GM11168 (cell line): ENCODE data around the gene C10orf90.

ENCODE experiments used
- in situ Hi-C: fragments of 300-500 bp; cut with MboI; formaldehyde crosslinking; loops from one replicate; pipeline ENCODE4 v1.12.0; 2022; ENCODE audit warnings: low sequenced_read_pairs; ENCODE audit not compliant: unreplicated experiment

Gene C10orf90

GRCh38 chr10:126674741-126675515, 4.4 kb upstream of the C10orf90 start:
- in situ Hi-C loops, result no loop called here

DNA sequence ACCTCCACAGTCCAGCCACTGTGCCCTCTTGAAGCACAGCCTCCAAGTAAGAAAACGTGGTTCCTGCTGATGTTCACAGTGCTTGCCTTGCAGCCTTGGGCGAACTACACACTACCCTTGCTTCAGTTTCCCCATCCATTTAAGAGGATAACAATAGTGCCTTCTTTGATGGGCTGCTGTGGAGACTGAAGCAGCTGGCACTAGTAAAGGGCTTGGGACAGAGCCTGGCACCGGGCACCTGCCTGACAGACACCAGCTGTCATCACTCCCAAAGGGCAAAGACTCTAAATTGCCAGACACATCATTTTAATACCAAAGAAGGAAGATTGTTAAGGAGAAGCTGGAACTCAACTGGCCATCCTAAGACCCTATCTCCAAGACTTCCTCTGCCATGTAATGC, 3.1 kb upstream of the C10orf90 start:
- in situ Hi-C loops, result no loop called here

- in situ Hi-C loops, result no loop called here
Observed at GRCh38 chr10:126671402-126671975, 996 bp upstream of the C10orf90 start.

DNA sequence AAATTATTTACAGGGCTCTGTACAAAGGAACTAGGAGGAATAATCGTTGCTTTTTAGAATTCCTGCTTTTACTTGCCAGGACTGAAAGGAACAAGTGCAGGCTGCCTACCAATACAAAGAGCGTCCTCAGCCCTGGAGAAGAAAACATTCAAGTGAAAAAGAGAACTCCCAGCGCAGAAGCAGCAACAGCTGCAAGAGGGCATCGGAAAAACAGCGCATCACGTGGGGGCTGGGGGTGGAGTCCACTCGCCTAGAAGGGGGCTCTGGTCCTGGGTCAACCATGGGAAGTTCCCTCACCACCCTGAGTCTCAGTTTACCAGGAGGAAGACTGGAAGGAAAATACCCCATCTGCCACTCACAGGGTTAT, 385 bp upstream of the C10orf90 start:
- in situ Hi-C loops, result no loop called here

GRCh38 chr10:126669168-126669567, 1.3 kb downstream of the C10orf90 start:
- in situ Hi-C loops, result no loop called here

DNA sequence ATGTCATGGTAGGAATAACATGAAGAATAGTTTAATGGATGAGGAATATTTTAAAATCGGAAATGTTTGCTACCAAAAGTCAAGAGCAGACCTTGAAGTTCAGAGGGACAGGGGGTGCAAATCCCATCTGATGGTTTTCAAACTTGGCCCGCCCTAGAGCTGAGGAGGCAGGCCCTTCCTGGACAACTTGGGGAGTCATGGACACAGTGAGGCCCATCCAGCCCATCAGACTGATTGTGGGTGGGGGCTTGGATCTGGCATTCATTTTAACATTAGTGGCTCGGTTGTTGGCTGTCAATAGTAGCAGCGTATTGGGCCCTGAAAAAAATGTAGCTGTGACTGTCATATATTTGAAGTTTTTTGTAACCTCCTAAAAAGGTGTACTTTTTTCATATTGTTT, 2.0 kb downstream of the C10orf90 start:
- in situ Hi-C loops, result no loop called here

GRCh38 chr10:126667568-126667967, 2.9 kb downstream of the C10orf90 start:
- in situ Hi-C loops, result no loop called here

GRCh38 chr10:126665207-126665606, 5.3 kb downstream of the C10orf90 start:
- in situ Hi-C loops, result no loop called here

GRCh38 chr10:126663880-126664279, 6.6 kb downstream of the C10orf90 start:
- in situ Hi-C loops, result no loop called here

GRCh38 chr10:126663328-126663727, 7.2 kb downstream of the C10orf90 start:
- in situ Hi-C loops, result no loop called here

DNA sequence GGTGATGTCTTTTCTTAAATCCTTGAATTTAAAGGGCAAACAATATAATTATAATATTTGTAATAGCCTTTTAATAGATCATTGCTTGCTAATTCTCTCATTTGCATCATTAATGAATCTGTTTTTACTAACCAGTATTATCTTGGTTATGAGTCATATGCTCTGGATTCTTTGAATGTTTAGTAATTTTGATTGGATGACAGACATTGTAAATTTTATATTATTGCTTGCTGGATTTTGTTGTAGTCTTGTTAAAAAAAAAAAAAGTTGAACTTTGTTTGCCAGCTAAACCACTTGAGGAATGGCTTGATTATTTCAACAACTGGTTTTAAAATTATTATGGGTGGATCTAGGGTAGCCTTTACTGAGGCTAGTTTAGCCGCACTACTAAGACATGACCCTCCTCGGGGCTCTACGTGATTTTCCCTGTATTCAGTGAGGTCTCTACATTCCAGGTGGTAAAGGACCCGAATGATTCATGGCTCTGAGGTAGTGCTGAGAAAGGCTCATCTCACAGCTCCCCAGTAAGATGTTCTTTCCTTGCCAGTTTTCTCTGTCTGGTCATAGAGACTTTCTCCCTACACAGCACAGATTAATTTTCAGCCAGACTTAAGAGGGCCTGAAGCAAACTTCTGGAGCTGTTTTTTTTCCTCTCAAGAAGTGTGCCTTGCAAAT, 8.5 kb downstream of the C10orf90 start:
- in situ Hi-C loops, result no loop called here

DNA sequence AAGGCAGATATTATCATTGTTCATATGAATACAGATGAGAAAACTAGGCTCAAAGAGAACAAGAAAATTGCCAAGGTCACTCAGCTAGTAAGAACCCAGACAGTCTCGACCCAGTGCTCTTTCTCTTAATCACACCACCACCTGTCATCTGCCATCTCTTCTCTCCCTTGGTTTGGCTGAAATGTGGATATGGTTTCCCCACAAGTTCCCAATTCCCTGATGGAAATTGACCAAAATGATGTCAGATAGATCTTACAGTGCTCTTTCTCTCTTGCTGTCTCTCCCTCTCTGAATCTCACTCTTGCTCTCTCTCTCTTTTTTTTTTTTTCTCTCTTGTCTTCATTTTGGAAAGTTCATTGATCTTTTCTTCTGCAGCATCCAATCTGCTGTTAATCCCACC, 9.1 kb downstream of the C10orf90 start:
- in situ Hi-C loops, result no loop called here

DNA sequence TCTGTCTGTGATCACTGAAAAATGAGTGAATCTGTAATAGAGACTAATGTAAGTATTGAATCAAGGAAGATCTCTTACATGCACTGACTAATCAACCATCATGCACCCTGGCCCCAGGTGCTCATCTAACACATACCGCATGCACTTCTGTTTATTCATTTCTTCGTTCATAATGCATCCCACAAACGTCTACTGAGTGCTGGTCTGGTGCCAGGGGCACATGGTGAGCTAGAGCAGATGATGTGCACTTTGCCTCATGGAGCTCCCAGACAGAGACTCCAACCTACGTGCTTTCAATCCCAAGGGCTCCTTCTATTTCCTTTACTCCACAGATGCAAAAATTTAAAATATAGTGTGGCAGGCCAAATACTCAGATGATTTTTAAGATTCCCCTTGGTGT, 10.7 kb downstream of the C10orf90 start:
- in situ Hi-C loops, result no loop called here

DNA sequence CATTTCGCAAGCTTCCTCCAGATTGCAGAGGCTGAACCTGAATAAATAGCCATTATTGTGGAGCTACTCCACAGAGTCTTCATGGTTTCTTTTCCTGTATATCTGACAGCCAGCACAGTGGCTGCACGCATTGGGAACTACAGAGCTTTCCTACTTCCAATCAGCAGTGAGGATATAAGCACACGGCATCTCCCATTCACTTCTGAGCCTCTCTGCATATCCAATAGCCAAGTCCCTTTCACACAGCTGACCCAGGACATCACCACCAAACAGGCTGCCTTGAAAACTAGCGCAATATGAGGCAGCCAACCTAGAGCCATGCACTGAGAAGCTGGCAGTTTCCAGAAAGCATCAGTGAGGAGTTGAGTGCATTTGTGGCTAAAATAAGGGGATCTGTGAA, 11.6 kb downstream of the C10orf90 start:
- in situ Hi-C loops, result no loop called here

GRCh38 chr10:126654579-126654978, 15.9 kb downstream of the C10orf90 start:
- in situ Hi-C loops, result no loop called here

DNA sequence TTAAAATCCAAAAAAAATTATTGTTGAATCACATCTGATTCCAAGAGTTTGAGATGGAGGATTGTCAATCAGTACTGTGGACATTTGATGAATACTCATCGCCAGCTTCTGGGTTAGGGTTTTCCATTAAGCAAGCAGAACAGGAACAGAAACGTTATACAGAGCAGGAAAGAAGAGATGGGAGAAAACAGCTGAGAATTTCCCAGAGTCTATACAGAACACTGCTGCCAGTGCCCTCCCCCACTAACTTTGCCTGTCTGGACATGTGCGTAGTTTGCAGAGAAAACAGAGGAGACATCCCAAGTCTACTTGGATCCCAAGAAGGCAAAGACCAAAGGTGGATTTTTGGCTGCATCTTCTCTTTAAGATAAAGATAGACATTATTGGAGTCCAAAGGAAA, 19.0 kb downstream of the C10orf90 start:
- in situ Hi-C loops, result no loop called here

GRCh38 chr10:126650161-126650560, 20.3 kb downstream of the C10orf90 start:
- in situ Hi-C loops, result no loop called here

DNA sequence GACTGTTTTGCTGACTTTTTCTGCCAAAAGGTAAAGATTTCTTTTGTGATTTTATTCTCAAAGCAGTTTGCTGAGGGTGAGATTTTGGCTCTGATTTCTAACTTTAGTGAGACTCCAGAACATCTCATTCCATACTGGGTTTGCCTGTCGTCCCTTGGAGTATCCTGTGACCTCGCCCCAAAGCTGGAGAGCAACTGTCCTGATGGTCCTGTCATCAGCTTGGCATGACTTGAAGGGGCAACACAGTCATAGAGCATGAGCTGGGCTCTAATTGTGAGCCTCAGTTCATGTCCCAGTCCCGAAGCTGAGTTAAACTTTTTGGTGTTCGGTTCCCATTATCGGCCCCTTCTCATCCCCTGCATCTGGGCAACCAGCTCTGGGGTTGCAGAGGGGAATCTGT, 23.4 kb downstream of the C10orf90 start:
- in situ Hi-C loops, result no loop called here

- in situ Hi-C loops, result no loop called here
Observed at GRCh38 chr10:126646110-126646509, 24.4 kb downstream of the C10orf90 start.

GRCh38 chr10:126640401-126640800, 30.1 kb downstream of the C10orf90 start:
- in situ Hi-C loops, result no loop called here

DNA sequence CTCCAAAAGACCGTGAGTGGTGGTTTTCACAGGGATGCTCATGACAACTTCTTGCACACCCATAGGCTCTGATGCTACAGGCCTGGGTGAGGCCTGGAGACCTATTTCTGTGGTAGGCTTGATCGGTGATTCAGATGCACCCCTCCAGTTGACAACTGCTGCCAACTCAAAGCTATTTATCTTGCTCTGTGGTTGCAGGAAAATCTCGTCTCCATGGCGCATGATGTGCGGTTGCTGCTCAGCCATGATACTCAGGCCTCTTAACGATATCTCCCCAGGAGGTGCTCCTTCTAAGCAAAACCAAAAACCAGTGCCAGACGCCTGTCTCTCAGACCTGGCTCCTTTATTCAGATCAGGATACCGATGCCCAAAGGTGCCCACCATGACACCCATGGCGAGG, 31.4 kb downstream of the C10orf90 start:
- in situ Hi-C loops, result no loop called here

- in situ Hi-C loops, result no loop called here
Observed at GRCh38 chr10:126638542-126638941, 32.0 kb downstream of the C10orf90 start.
